Endothelial cell of umbilical vein (primary cell): ENCODE data around the gene METTL26. TPM values are rescaled to one million over a fixed set of nuclear protein-coding genes. Genes with fewer than 3 reads are reported as not detected.

Experiments used
- BruUV-seq: library from RNA; stranded (reverse); fragments of 400-500 nt; replicated peaks from 2 replicates; lab custom pipeline; 2021; lab: Mats Ljungman, UMichigan
- CTCF ChIA-PET: fragments of 300-600, 350-600 bp; sonication (Branson Sonifier 250); formaldehyde crosslinking; loops from one replicate; lab custom pipeline; 2021; ENCODE audit warnings: antibody characterized with exemption, inconsistent platforms; lab: Charles Lee
- POLR2A ChIA-PET: fragments of 300-600, 350-600 bp; sonication (Branson Sonifier 250); formaldehyde crosslinking; loops from one replicate; lab custom pipeline; 2021; ENCODE audit warnings: antibody characterized with exemption, inconsistent platforms; lab: Charles Lee
- DNase-seq: peaks from one replicate; pipeline ENCODE4 v3.0.0-alpha.2; 2011; ENCODE audit warnings: low read depth, low spot score
- FAIRE-seq: peaks from 2 replicates; lab custom pipeline; 2011; peaks lifted over from hg19 to GRCh38; lab: Jason Lieb, UNC
- H2AFZ ChIP-seq: 2 replicates; pipeline ENCODE4 v1.6.0; 2012; ENCODE audit warnings: low read depth, low read length, control low read depth, inconsistent platforms
- H3K27ac ChIP-seq: 2 replicates; pipeline ENCODE4 v1.5.1; 2011; ENCODE audit warnings: low read depth, mild to moderate bottlenecking, control low read depth, low read length, moderate library complexity; ENCODE audit not compliant: insufficient read depth
- H3K27me3 ChIP-seq, 2 experiments: 2 replicates each; pipeline versions ENCODE4 v1.6.0 to v1.6.1; 2011; ENCODE audit warnings: low read length in 2 of 2, mixed read lengths in 1 of 2; ENCODE audit not compliant: control insufficient read depth in 2 of 2, insufficient read depth in 2 of 2
- H3K36me3 ChIP-seq, 2 experiments: 2 replicates in 1 of 2; 3 replicates in 1 of 2; pipeline ENCODE4 v1.5.1; 2011; ENCODE audit warnings: low read length in 2 of 2, mild to moderate bottlenecking in 1 of 2, moderate library complexity in 1 of 2; ENCODE audit not compliant: control insufficient read depth in 2 of 2, insufficient read depth in 2 of 2; ENCODE audit errors: extremely low read depth in 1 of 2
- H3K4me1 ChIP-seq: 3 replicates; pipeline ENCODE4 v1.5.1; 2011; ENCODE audit warnings: mild to moderate bottlenecking, low read length; ENCODE audit not compliant: control insufficient read depth, insufficient read depth; ENCODE audit errors: extremely low read depth
- H3K4me2 ChIP-seq: 2 replicates; pipeline ENCODE4 v1.6.1; 2011; ENCODE audit warnings: low read length, control low read depth, mixed read lengths; ENCODE audit not compliant: insufficient read depth
- H3K4me3 ChIP-seq, 3 experiments: fragments of 200-600 bp in 1 of 3; sonication (generic), shearing (Covaris generic) in 1 of 3; replicated peaks in 1 of 3; 2 replicates each; pipeline ENCODE4 v1.5.1; 2011 to 2016; ENCODE audit warnings: control low read depth in 3 of 3, low read length in 3 of 3, mild to moderate bottlenecking in 2 of 3, inconsistent platforms in 1 of 3, low read depth in 1 of 3, moderate library complexity in 1 of 3; ENCODE audit not compliant: insufficient read depth in 1 of 3
- H3K79me2 ChIP-seq: 2 replicates; pipeline ENCODE4 v1.6.0; 2012; ENCODE audit warnings: low read length, inconsistent platforms; ENCODE audit not compliant: control insufficient read depth, insufficient read depth
- H3K9ac ChIP-seq: replicated peaks from 2 replicates; pipeline ENCODE3; 2011; ENCODE audit warnings: low read length, control low read depth; ENCODE audit not compliant: insufficient read depth; ENCODE audit errors: extremely low read depth
- H3K9me1 ChIP-seq: replicated peaks from 3 replicates; pipeline ENCODE4 v1.6.0; 2011; ENCODE audit warnings: mild to moderate bottlenecking, low read length; ENCODE audit not compliant: control insufficient read depth, insufficient read depth; ENCODE audit errors: extremely low read depth
- H3K9me3 ChIP-seq: replicated peaks from 2 replicates; pipeline ENCODE4 v1.5.1; 2012; ENCODE audit warnings: low read length, inconsistent platforms; ENCODE audit not compliant: control insufficient read depth, insufficient read depth
- H4K20me1 ChIP-seq: replicated peaks from 2 replicates; pipeline ENCODE3; 2011; ENCODE audit warnings: mild to moderate bottlenecking, low read length; ENCODE audit not compliant: control insufficient read depth, insufficient read depth; ENCODE audit errors: extremely low read depth
- CTCF ChIP-seq, 2 donors: IDR thresholded peaks; 1 replicate in 1 of 2; 2 replicates in 1 of 2; pipeline ENCODE4 v1.5.1; 2011; ENCODE audit warnings: low read length in 2 of 2, mild to moderate bottlenecking in 2 of 2, moderate library complexity in 2 of 2, control low read depth in 1 of 2, inconsistent platforms in 1 of 2, low read depth in 1 of 2; ENCODE audit not compliant: insufficient read depth in 1 of 2; ENCODE audit errors: extremely low read depth in 1 of 2
- FOS ChIP-seq: IDR thresholded peaks from 2 replicates; pipeline ENCODE4 v1.6.1; 2011; ENCODE audit warnings: mild to moderate bottlenecking, low read length, moderate library complexity, borderline replicate concordance; ENCODE audit not compliant: insufficient read depth
- dilution Hi-C: fragments of 300-500 bp; cut with MboI; formaldehyde crosslinking; loops from one replicate; pipeline ENCODE4 v1.15.0; 2019; ENCODE audit warnings: low sequenced_read_pairs; ENCODE audit not compliant: extremely low pct_ligation_motif_present
- intact Hi-C: fragments of 100-400 bp; cut with micrococcal nuclease; formaldehyde crosslinking; loops from one replicate; pipeline ENCODE4 v1.10.0; 2022
- polyA plus RNA-seq, 4 experiments: library from polyadenylated mRNA; depleted of rRNA in 3 of 4; stranded (reverse) in 3 of 4; unstranded in 1 of 4; fragments of >200 nt; gene quantifications; 2 replicates each; pipeline versions ENCODE4 v1.2.1 to v1.2.3, GENCODE V29; 2011 to 2012; ENCODE audit warnings: missing spikeins in 1 of 4
- total RNA-seq: library from RNA; stranded (reverse); gene quantifications from 2 replicates; pipeline ENCODE4 v1.2.3, GENCODE V29; 2021

Gene METTL26
- total and polyA plus RNA-seq, 2 donors (not counting 3 experiments of a cell fraction or from before 2014, with no cell fraction given) = 114 to 138 TPM

GRCh38 chr16:648071-648780, 12.1 kb upstream of the METTL26 start:
- intact Hi-C loops = loop anchor here (1.0 kb wide), 1 partner anchor 11 kb away; no protein-coding TSS in a partner anchor
- peak overlapping the region; percentile 13 to 57 (median 55) for H3K4me3 ChIP-seq
- no TSS peak for BruUV-seq
- no peak for DNase-seq
- H3K9me1 ChIP-seq = no peaks in the 10 kb centered on the region
- CTCF ChIA-PET = interaction anchor here (0.8 to 1.8 kb wide), 7 partner anchors 9 to 71 kb away, joined by 3 to 8 read pairs (median 3); partner anchors contain the start of genes METTL26 and RAB40C
- no peaks in the 10 kb centered on the region for H3K36me3 ChIP-seq
- no peak for FAIRE-seq
- peak overlapping the region; percentile 75 for H3K4me2 ChIP-seq
- no peaks in the 10 kb centered on the region for H4K20me1 ChIP-seq
- no peaks in the 10 kb centered on the region for H3K9me3 ChIP-seq
- H3K9ac ChIP-seq = peak overlapping the region; percentile 65
- TF ChIP-seq CTCF (IDR thresholded peaks at IDR 0.05; ENCODE audit: extremely low read depth in 1 of 2, insufficient read depth in 1 of 2, low read depth in 1 of 2, low read length in 2 of 2) (peak; percentile 35 to 44), FOS (no peak)
- POLR2A ChIA-PET = interaction anchor here (0.9 kb wide), 1 partner anchor 13 kb away, joined by 3 read pairs; no protein-coding TSS in a partner anchor
- H2AFZ ChIP-seq = peak overlapping the region; percentile 79
- no peaks in the 10 kb centered on the region for H3K79me2 ChIP-seq
- H3K27ac ChIP-seq = peak overlapping the region; percentile 69
- dilution Hi-C loops = no loop called here
- no peaks in the 10 kb centered on the region for H3K27me3 ChIP-seq
- peaks cover 8% of the 10 kb centered on the region for H3K4me1 ChIP-seq
